Suprapubic skin (tissue), 4 donors: ENCODE results near the gene OOSP1.

Experiments
- CTCF ChIP-seq, 2 donors: fragments of 200-600 bp in 1 of 2; fragments of 450-650 bp in 1 of 2; sonication (generic) in 1 of 2; IDR thresholded peaks; one replicate each; pipeline ENCODE4 v1.5.1; 2016 to 2019; ENCODE audit warnings: antibody characterized with exemption in 2 of 2, mild to moderate bottlenecking in 1 of 2, moderate library complexity in 1 of 2
- POLR2A ChIP-seq, 2 donors: fragments of 450-650 bp; IDR thresholded peaks; one replicate each; pipeline ENCODE4 v1.6.1; 2017; ENCODE audit warnings: antibody characterized with exemption in 2 of 2, mild to moderate bottlenecking in 2 of 2, moderate library complexity in 2 of 2
- POLR2AphosphoS5 ChIP-seq, 3 donors: sonication (generic); formaldehyde crosslinking; IDR thresholded peaks; one replicate each; pipeline ENCODE4 v1.6.1; 2017; ENCODE audit warnings: antibody characterized with exemption in 3 of 3

GRCh38 chr11:59891781-59892181 lies 46.5 kb upstream of the OOSP1 start:
- TF ChIP-seq POLR2A (IDR thresholded peaks at IDR 0.05) (no peak), POLR2AphosphoS5 (IDR thresholded peaks at IDR 0.05) (no peak), CTCF (IDR thresholded peaks at IDR 0.05) (no peak)
